Stimulated activated CD8-positive, alpha-beta memory T cell treated with anti-CD3 and anti-CD28 coated beads, Interleukin-15, amount 100 ng/mL, for 24 hours (primary cell): Measurements from ENCODE around the gene NFATC2.

ENCODE experiments used
- DNase-seq: peaks from one replicate; pipeline ENCODE4 v3.0.0-alpha.2; 2020; ENCODE audit warnings: low read depth

Gene NFATC2

GRCh38 chr20:51429696-51430095 is 112.8 kb downstream of the NFATC2 start:
- DNase-seq = no peak

GRCh38 chr20:51429144-51429482 is 113.4 kb downstream of the NFATC2 start:
- no peak for DNase-seq

- no peak for DNase-seq
Observed at GRCh38 chr20:51428401-51429143, 113.9 kb downstream of the NFATC2 start.

- DNase-seq = no peak
Observed at GRCh38 chr20:51427651-51428291, 114.7 kb downstream of the NFATC2 start.

GRCh38 chr20:51426718-51427650 is 115.5 kb downstream of the NFATC2 start:
- no peak for DNase-seq

- no peak for DNase-seq
Observed at GRCh38 chr20:51425347-51426106, 117.0 kb downstream of the NFATC2 start.

- no peak for DNase-seq
Observed at GRCh38 chr20:51424270-51425117, 118.0 kb downstream of the NFATC2 start.

GRCh38 chr20:51423810-51424209 is 118.7 kb downstream of the NFATC2 start:
- DNase-seq = no peak

GRCh38 chr20:51423290-51423667 is 119.2 kb downstream of the NFATC2 start:
- DNase-seq = no peak

GRCh38 chr20:51422514-51423289 is 119.8 kb downstream of the NFATC2 start:
- no peak for DNase-seq

GRCh38 chr20:51420805-51421204 is 121.7 kb downstream of the NFATC2 start:
- DNase-seq = no peak

- DNase-seq = no peak
Observed at GRCh38 chr20:51420111-51420510, 122.4 kb downstream of the NFATC2 start.

- no peak for DNase-seq
Observed at GRCh38 chr20:51419646-51420045, 122.9 kb downstream of the NFATC2 start.

GRCh38 chr20:51419231-51419630 is 123.3 kb downstream of the NFATC2 start:
- no peak for DNase-seq

GRCh38 chr20:51418137-51418529 is 124.4 kb downstream of the NFATC2 start:
- no peak for DNase-seq

GRCh38 chr20:51417250-51418136 is 125.0 kb downstream of the NFATC2 start:
- DNase-seq = no peak

- DNase-seq = no peak
Observed at GRCh38 chr20:51416532-51417249, 125.8 kb downstream of the NFATC2 start.

- DNase-seq = no peak
Observed at GRCh38 chr20:51413857-51414256, 128.7 kb downstream of the NFATC2 start.
